MCF 10A (cell line): ENCODE results near the gene NLRC3. TPM values are rescaled to one million over a fixed set of nuclear protein-coding genes. Genes with fewer than 3 reads are reported as not detected.

Experiments used
- BruUV-seq: library from RNA; stranded (reverse); fragments of 400-500 nt; replicated peaks from 2 replicates; lab custom pipeline; 2021; lab: Mats Ljungman, UMichigan
- CTCF ChIA-PET: fragments of 300-600 bp; sonication (Branson Sonifier 250); formaldehyde crosslinking; extraction: SDS; loops from one replicate; lab custom pipeline; 2021; ENCODE audit warnings: antibody characterized with exemption, inconsistent platforms; lab: Yijun Ruan, JAX
- POLR2A ChIA-PET: fragments of 300-600, 350-650 bp; sonication (Branson Sonifier 250); formaldehyde crosslinking; extraction: SDS; loops from one replicate; lab custom pipeline; 2020; ENCODE audit warnings: antibody characterized with exemption, inconsistent platforms; lab: Yijun Ruan, JAX
- DNase-seq: peaks from one replicate; pipeline ENCODE4 v3.0.0-alpha.2; 2018; ENCODE audit not compliant: unreplicated experiment
- H3K27ac Mint-ChIP-seq: one replicate; pipeline ENCODE4 v1.8.0; 2022; ENCODE audit warnings: mild to moderate bottlenecking, low read depth, mixed read lengths; ENCODE audit not compliant: unreplicated experiment
- H3K27me3 Mint-ChIP-seq: one replicate; pipeline ENCODE4 v1.8.0; 2022; ENCODE audit warnings: mixed read lengths; ENCODE audit not compliant: insufficient read depth, unreplicated experiment
- H3K36me3 Mint-ChIP-seq: one replicate; pipeline ENCODE4 v1.8.0; 2022; ENCODE audit warnings: mild to moderate bottlenecking, moderate library complexity, mixed read lengths; ENCODE audit not compliant: insufficient read depth, unreplicated experiment
- H3K4me1 Mint-ChIP-seq: one replicate; pipeline ENCODE4 v1.8.0; 2022; ENCODE audit warnings: mixed read lengths; ENCODE audit not compliant: insufficient read depth, unreplicated experiment
- H3K4me3 Mint-ChIP-seq: one replicate; pipeline ENCODE4 v1.8.0; 2022; ENCODE audit warnings: mild to moderate bottlenecking, moderate library complexity, mixed read lengths; ENCODE audit not compliant: unreplicated experiment
- H3K9me3 Mint-ChIP-seq: one replicate; pipeline ENCODE4 v1.8.0; 2022; ENCODE audit warnings: mixed read lengths; ENCODE audit not compliant: unreplicated experiment
- CTCF ChIP-seq: fragments of 200-600 bp; IDR thresholded peaks from one replicate; pipeline ENCODE4 v1.8.0; 2022; ENCODE audit warnings: antibody characterized with exemption, mild to moderate bottlenecking; ENCODE audit not compliant: unreplicated experiment
- intact Hi-C: fragments of 100-400 bp; cut with micrococcal nuclease; formaldehyde crosslinking; loops from 2 replicates; pipeline ENCODE4 v1.14.1; 2022
- total RNA-seq: library from RNA; stranded (reverse); gene quantifications from 2 replicates; pipeline ENCODE4 v1.2.3, GENCODE V29; 2022

Gene NLRC3
- total RNA-seq, 1 experiment from 2014 or later: not detected

- Mint-ChIP-seq H3K4me1 (no peaks in the 10 kb centered on the region), H3K4me3 (no peak overlapping the region), H3K9me3 (no peaks in the 10 kb centered on the region), H3K27me3 (no peaks in the 10 kb centered on the region), H3K27ac (no peak overlapping the region), H3K36me3 (peaks cover 12% of the 10 kb centered on the region)
- CTCF ChIA-PET: interaction anchor here (0.6 kb wide), 1 partner anchor 358 kb away, joined by 3 read pairs; no protein-coding TSS in a partner anchor
- TF ChIP-seq CTCF: no peak
- intact Hi-C loops: no loop called here
- POLR2A ChIA-PET: no interaction called here
- no TSS peak for BruUV-seq
- DNase-seq: no peak
Measured at GRCh38 chr16:3602320-3602653, 25.1 kb upstream of the NLRC3 start.

- BruUV-seq: no TSS peak
- Mint-ChIP-seq H3K27ac (no peak overlapping the region), H3K36me3 (peaks cover 12% of the 10 kb centered on the region), H3K4me3 (no peak overlapping the region), H3K4me1 (no peaks in the 10 kb centered on the region), H3K27me3 (no peaks in the 10 kb centered on the region), H3K9me3 (no peaks in the 10 kb centered on the region)
- no peak for TF ChIP-seq CTCF
- DNase-seq: no peak
- ChIA-PET POLR2A (no interaction called here), CTCF (interaction anchor here (0.6 to 0.7 kb wide), 2 partner anchors 95 to 359 kb away, joined by 3 read pairs; no protein-coding TSS in a partner anchor)
- intact Hi-C loops: no loop called here
Measured at GRCh38 chr16:3601614-3602319, 24.6 kb upstream of the NLRC3 start.

GRCh38 chr16:3599922-3600321, 22.7 kb upstream of the NLRC3 start:
- BruUV-seq: no TSS peak
- H3K36me3 Mint-ChIP-seq: peaks cover 12% of the 10 kb centered on the region
- H3K9me3 Mint-ChIP-seq: no peaks in the 10 kb centered on the region
- TF ChIP-seq CTCF: no peak
- no peak overlapping the region for H3K27ac Mint-ChIP-seq
- no peak for DNase-seq
- no peak overlapping the region for H3K4me3 Mint-ChIP-seq
- ChIA-PET CTCF (interaction anchor here (0.6 to 0.7 kb wide), 2 partner anchors 12 to 655 kb away, joined by 3 read pairs; no protein-coding TSS in a partner anchor), POLR2A (no interaction called here)
- intact Hi-C loops: no loop called here
- H3K27me3 Mint-ChIP-seq: no peaks in the 10 kb centered on the region
- H3K4me1 Mint-ChIP-seq: no peaks in the 10 kb centered on the region

GRCh38 chr16:3599121-3599520, 21.9 kb upstream of the NLRC3 start:
- intact Hi-C loops: no loop called here
- Mint-ChIP-seq H3K9me3 (no peaks in the 10 kb centered on the region), H3K27ac (no peak overlapping the region), H3K4me3 (no peak overlapping the region), H3K36me3 (peaks cover 12% of the 10 kb centered on the region), H3K27me3 (no peaks in the 10 kb centered on the region), H3K4me1 (no peaks in the 10 kb centered on the region)
- ChIA-PET POLR2A (no interaction called here), CTCF (interaction anchor here (0.7 kb wide), 1 partner anchor 655 kb away, joined by 3 read pairs; no protein-coding TSS in a partner anchor)
- no TSS peak for BruUV-seq
- no peak for DNase-seq
- TF ChIP-seq CTCF: no peak
